ENCODE results near the gene MRAP.

- no peak for TF ChIP-seq CTCF (IDR thresholded peaks at IDR 0.05)
- TF ChIP-seq EP300 (IDR thresholded peaks at IDR 0.05): no peak
- TF ChIP-seq POLR2AphosphoS5 (IDR thresholded peaks at IDR 0.05): no peak
Observed at GRCh38 chr21:32320059-32320458, 21.4 kb downstream of the MRAP start.

Measured in gastroesophageal sphincter (tissue), 3 donors.